Coronary artery (tissue), 2 donors: Measurements from ENCODE around the gene MERTK.
"Not testable (repeated sequence)": the region's sequence is repeated elsewhere in the genome, so short reads cannot be mapped to it uniquely, and the experiment has no call there.

Source experiments
- DNase-seq: peaks from one replicate; pipeline ENCODE4 v3.0.0-alpha.2; 2017; ENCODE audit warnings: low spot score
- H3K27ac ChIP-seq, 2 donors: fragments of 200-600 bp; sonication (generic); one replicate each; pipeline ENCODE4 v1.5.1; 2016 to 2019
- H3K4me3 ChIP-seq: fragments of 200-600 bp; sonication (generic); 2 replicates; pipeline ENCODE4 v1.5.1; 2016; ENCODE audit warnings: mild to moderate bottlenecking, moderate library complexity
- TF ChIP-seq, protein P1 (sequence below): fragments of 200-600 bp; sonication (generic); IDR thresholded peaks from one replicate; pipeline ENCODE4 v1.5.1; 2019; ENCODE audit warnings: antibody characterized with exemption

MERTK gene

DNA sequence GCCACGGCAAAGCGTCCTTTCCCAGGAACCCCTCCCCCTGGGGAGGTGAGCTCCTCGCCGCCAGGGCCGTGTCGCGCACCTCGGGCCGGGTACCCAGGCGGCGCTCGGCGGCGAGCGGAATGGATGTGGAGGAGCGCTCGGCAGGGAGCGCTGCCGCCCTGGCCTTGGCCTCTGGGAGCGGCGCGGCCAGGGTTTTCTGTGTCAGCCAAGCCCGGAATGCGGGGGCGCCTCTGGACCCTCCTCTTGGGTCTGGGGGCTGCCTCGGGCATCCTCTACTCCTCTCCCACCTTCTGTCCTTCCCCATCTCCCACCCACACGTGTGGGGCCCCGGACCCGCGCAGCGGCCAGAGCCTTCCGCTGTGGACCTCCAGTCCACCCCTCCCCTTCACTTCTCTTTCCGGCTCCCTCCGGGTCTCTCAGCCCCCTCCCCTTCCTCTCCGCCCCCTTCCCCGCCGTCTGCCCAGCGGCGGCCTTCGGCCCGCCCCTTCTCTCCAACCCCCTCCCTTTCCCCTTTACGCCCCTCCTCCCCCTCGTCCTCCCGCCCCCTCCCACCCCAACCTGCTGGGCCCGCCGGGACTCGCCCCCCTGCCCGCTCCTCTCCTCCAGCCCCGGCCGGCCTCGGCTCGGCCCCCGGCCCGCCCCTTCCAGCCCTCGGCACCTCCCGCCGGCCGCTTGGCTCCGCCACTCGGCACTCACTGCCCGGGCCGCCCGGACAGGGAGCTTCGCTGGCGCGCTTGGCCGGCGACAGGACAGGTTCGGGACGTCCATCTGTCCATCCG is at the start of gene MERTK:
TSS of gene MERTK (plus strand) at position 684 of the 779 bp plus-strand sequence. CDS start 129 bp downstream, outside the sequence.
- DNase-seq = peak; percentile 92
- peak within 1 kb of the TSS; percentile 88 to 95 for H3K27ac ChIP-seq
- H3K4me3 ChIP-seq = peak within 1 kb of the TSS; percentile 92
- TF ChIP-seq, protein P1, sequence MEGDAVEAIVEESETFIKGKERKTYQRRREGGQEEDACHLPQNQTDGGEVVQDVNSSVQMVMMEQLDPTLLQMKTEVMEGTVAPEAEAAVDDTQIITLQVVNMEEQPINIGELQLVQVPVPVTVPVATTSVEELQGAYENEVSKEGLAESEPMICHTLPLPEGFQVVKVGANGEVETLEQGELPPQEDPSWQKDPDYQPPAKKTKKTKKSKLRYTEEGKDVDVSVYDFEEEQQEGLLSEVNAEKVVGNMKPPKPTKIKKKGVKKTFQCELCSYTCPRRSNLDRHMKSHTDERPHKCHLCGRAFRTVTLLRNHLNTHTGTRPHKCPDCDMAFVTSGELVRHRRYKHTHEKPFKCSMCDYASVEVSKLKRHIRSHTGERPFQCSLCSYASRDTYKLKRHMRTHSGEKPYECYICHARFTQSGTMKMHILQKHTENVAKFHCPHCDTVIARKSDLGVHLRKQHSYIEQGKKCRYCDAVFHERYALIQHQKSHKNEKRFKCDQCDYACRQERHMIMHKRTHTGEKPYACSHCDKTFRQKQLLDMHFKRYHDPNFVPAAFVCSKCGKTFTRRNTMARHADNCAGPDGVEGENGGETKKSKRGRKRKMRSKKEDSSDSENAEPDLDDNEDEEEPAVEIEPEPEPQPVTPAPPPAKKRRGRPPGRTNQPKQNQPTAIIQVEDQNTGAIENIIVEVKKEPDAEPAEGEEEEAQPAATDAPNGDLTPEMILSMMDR = peak; percentile 76

DNA sequence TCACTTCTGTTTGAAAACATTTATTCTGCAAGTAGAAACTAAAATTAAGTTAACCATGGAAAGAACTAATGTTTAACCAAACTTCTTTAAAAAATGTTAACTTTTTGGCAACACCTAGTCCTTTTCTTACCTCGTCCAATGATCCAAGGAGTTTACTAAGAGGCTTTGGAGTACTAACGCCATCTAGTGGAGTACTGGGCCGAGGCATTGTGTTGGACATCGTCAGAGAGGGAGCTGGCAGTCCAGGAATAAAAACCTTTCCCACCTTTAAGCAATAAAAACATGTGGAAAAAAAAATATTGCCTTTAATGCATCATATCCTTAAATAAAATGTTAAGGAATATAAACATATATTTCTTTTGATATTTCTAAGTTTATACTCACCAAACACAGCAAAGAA is 47.8 kb upstream of the MERTK start:
- not testable (repeated sequence) for H3K27ac ChIP-seq, DNase-seq, H3K4me3 ChIP-seq
- TF ChIP-seq, protein P1 = peak; percentile 22

DNA sequence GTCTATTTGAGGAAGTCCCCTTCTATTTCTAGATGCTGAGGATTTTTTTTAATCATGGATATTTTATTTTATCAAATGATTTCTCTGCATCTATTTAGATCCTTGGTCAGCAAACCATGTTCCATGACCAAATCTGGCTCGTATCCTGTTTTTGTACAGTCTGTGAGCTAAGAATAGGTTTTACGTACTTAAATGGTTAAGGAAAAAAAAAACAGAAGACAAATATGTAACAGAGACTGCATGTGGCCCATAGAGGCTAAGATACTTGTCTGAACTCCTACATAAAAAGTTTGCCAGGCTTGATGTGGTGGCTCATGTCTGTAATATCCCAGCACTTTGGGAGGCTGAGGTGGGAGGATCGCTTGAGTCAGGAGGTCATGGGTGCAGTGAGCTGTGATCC is 45.9 kb upstream of the MERTK start:
- DNase-seq = not testable (repeated sequence)
- peak overlapping the region in 1 of 2 donors; percentile 32 for H3K27ac ChIP-seq

DNA sequence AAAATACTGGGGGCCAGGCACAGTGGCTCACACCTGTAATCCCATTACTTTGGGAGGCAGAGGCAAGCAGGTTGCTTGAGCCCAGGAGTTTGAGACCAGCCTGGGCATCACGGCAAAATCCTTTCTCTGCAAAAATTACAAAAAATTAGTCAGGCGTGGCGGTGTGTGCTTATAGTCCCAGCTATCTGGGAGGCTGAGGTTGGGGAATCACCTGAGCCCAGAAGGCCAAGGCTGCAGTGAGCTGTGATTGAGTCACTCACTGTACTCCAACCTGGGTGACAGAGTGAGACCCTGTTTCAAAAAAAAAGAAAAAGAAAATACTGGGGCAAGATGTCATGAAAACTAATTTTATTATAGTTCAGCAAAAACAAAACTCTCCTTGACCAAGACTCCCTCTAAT is 38.4 kb upstream of the MERTK start:
- not testable (repeated sequence) for DNase-seq, H3K27ac ChIP-seq, H3K4me3 ChIP-seq

More for the DNA sequence above, 45.9 kb upstream of the MERTK start:
- H3K4me3 ChIP-seq = not testable (repeated sequence)

DNA sequence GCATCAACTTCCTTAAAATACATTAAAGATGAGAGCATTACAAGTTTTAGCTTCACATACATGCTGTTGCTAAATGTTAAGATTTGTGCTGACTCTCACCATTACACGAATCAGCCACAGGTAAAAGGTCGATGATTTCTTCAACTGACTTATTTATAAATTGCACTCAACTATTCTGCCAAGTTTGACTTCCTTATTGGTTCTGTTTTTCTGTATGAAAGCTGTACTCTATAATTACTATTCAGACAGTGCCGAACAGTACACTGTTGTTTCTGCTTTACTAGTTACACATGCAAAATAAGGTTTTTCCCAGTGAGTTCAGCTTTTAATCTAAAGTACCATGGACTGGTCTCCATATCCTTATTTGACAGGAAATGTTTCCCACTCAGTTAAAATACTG is 33.3 kb upstream of the MERTK start:
- DNase-seq, H3K4me3 ChIP-seq, H3K27ac ChIP-seq: not testable (repeated sequence)

DNA sequence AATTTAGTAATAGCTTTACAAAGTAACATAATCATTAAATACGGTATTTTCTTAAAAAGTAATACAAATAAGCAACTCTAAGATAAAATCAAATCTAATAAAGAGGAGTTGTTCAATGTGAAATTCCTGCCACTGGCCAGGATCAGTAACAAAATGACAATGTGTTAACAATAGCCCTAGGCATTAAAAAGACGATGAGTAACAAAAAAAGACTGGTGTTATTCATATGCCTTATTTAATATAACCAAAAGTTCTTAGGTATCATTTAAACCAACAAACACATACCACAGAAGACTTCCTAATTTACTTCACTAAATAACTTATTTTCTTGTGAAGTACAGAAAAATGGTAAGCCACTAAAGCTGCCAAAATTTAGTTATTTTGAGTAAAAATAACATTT is 25.6 kb upstream of the MERTK start:
- not testable (repeated sequence) for H3K4me3 ChIP-seq, DNase-seq, H3K27ac ChIP-seq

DNA sequence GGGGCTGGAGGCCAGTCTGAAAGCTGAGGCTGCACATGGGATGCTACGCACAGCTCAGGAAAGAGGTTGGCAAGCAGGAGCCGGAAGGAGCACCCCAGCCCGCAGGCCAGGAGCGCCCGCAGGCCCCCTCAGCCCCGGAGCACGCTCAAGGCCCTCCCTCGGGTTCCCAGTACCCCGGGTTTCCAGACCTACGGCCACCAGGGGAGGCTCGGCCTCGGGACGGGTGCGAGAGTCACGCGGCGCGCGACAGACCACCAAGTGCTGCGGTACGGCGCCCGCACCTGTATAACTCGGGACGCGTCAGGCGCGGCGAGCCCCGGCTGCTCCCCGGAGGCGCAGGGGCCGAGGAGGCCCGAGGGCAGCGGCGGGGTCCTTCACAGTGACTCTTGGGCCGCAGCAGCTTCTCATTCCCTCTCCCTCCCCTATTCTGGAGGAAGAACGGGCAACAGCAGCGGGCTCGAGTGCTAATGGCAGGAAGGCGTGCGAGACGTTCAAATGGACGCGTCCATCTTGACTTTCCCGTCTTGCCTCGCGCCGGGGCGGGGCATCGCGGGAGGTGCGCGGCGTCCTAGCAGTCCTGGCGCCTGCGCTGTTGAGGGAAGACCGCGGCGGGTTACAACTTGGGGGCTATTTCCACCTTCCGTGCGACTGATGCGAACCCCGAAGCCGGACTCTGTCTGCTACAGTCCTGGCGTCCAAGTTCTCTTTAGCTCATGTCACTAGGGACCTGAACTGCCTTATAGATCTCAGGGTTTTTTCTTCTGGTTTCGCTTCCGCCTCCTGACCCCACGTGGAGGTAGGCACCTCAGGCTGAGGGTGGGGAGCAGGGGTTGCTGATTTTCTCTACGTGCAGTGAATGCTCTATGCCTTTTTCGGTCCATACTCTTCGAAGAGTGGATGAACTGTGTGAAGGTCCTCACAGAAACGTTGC is 14.5 kb upstream of the MERTK start, which contains the start of gene ANAPC1:
TSS of gene ANAPC1 (minus strand) at position 533 of the 931 bp plus-strand sequence. CDS start 3,368 bp downstream, outside the sequence.
- peak; percentile 83 for DNase-seq
- peak within 1 kb of the TSS; percentile 100 for H3K4me3 ChIP-seq
- TF ChIP-seq, protein P1 = no peak
- H3K27ac ChIP-seq = peak within 1 kb of the TSS; percentile 19 to 83

DNA sequence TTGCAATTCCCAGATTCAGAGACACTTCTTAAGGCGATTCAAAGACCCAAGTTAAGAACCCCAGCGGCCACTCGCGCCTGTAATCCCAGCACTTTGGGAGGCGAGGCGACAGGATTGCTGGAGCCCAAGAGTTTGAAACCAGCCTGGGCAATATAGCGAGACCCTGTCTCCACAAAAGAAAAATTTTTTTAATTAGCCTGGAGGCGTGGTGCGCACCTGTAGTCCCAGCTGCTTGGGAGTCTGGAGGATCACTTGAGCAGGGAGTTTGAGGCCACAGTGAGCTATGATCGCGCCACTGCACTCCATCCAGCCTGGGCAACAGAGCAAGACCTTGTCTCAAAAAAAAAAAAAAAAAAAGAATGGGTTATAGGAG is 13.8 kb upstream of the MERTK start:
- peak overlapping the region; percentile 100 for H3K4me3 ChIP-seq
- H3K27ac ChIP-seq = peak overlapping the region; percentile 19 to 83
- TF ChIP-seq, protein P1 = no peak
- no peak for DNase-seq

DNA sequence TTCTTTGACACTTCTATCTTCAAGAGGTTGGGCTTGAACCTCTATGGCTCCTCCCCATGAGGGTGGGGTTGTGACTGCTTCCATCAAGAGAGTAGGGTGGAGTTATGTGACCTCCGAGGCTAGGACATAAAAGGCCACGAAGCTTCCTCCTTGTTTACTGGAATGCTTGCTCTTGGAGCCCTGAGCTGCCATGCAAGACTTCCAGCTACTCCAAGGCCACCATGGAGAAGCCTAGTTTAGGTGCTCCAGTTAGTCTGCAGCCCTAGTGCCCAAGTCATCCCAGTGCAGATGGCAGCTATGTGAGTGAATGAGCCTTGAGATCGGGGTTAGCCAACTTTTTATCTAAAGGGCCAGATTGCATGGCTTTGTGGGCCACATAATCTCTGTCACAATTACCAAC is 2.4 kb upstream of the MERTK start:
- no peak for DNase-seq
- Histone ChIP-seq H3K4me3 (no peak overlapping the region), H3K27ac (no peak overlapping the region)
- TF ChIP-seq, protein P1 = no peak
